Measurements from ENCODE around the gene PGLYRP1. TPM values are rescaled to one million over a fixed set of nuclear protein-coding genes. Genes with fewer than 3 reads are reported as not detected.

The PGLYRP1 gene
- total RNA-seq, 2 experiments from 2014 or later = not detected

DNA sequence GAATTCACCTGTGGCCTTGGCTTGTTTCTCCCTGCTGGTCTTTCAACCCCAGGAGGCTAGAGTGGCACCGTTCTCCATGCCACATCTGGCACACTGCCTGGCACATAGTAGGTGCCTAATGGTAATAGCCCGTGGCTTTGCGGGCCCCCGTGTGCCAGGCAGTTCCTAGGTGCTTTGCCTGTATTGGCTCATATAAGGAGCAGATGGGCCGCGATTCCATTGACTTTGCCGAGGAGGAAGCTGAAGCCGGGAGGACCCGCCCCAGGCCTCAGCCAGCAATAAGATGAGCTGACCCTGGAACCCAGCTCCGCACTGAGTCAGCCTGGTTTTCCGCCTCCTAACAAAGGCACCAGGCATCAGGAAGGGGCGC is 807 bp downstream of the PGLYRP1 start:
- H3K27ac Mint-ChIP-seq = no peak overlapping the region
- H3K9me3 Mint-ChIP-seq = no peaks in the 10 kb centered on the region
- no peaks in the 10 kb centered on the region for H3K36me3 Mint-ChIP-seq (ENCODE audit: low read depth)
- peaks cover 12% of the 10 kb centered on the region for H3K4me1 Mint-ChIP-seq
- DNase-seq = no peak
- ChIA-PET POLR2A (no interaction called here), CTCF (no interaction called here)
- peaks cover 24% of the 10 kb centered on the region for H3K27me3 Mint-ChIP-seq
- no peak overlapping the region for H3K4me3 Mint-ChIP-seq

GRCh38 chr19:46021531-46022041 is 1.3 kb downstream of the PGLYRP1 start:
- Mint-ChIP-seq H3K4me1 (peaks cover 12% of the 10 kb centered on the region), H3K9me3 (no peaks in the 10 kb centered on the region), H3K4me3 (no peak overlapping the region), H3K27ac (no peak overlapping the region), H3K27me3 (peaks cover 23% of the 10 kb centered on the region), H3K36me3 (ENCODE audit: low read depth) (no peaks in the 10 kb centered on the region)
- no peak for DNase-seq
- ChIA-PET CTCF (no interaction called here), POLR2A (no interaction called here)

DNA sequence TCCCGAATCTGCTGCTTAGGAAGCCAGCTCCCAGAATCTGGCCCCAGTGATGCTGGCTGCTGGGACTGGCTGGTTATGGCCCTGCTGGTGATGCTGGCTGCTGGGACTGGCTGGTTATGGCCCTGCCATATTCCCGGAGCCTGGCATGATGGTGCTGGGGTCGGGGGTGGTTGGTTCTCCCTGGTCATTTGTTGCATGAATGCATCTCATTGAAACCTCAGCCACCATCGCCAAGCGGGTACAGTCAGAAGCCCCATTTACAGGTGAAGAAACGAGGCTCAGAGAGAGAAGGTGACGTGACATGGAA is 2.1 kb downstream of the PGLYRP1 start:
- Mint-ChIP-seq H3K36me3 (ENCODE audit: low read depth) (no peaks in the 10 kb centered on the region), H3K9me3 (no peaks in the 10 kb centered on the region), H3K4me1 (peaks cover 8% of the 10 kb centered on the region), H3K27me3 (peaks cover 20% of the 10 kb centered on the region), H3K4me3 (no peak overlapping the region), H3K27ac (no peak overlapping the region)
- POLR2A ChIA-PET = no interaction called here
- DNase-seq = no peak
- CTCF ChIA-PET = interaction anchor here (1.2 kb wide), 1 partner anchor 244 kb away, joined by 3 read pairs; no protein-coding TSS in a partner anchor

- Mint-ChIP-seq H3K9me3 (no peaks in the 10 kb centered on the region), H3K4me1 (peaks cover 18% of the 10 kb centered on the region), H3K36me3 (ENCODE audit: low read depth) (no peaks in the 10 kb centered on the region), H3K27ac (no peak overlapping the region), H3K4me3 (no peak overlapping the region), H3K27me3 (peaks cover 27% of the 10 kb centered on the region)
- ChIA-PET POLR2A (interaction anchor here (1.1 kb wide), 2 partner anchors 9 to 10 kb away, joined by 3 to 5 read pairs; no protein-coding TSS in a partner anchor), CTCF (interaction anchor here (0.6 to 1.0 kb wide), 3 partner anchors 9 to 1828 kb away, joined by 3 to 7 read pairs (median 4); no protein-coding TSS in a partner anchor)
- no peak for DNase-seq
These were observed 3.6 kb downstream of the PGLYRP1 start for GRCh38 chr19:46019270-46019669.

DNA sequence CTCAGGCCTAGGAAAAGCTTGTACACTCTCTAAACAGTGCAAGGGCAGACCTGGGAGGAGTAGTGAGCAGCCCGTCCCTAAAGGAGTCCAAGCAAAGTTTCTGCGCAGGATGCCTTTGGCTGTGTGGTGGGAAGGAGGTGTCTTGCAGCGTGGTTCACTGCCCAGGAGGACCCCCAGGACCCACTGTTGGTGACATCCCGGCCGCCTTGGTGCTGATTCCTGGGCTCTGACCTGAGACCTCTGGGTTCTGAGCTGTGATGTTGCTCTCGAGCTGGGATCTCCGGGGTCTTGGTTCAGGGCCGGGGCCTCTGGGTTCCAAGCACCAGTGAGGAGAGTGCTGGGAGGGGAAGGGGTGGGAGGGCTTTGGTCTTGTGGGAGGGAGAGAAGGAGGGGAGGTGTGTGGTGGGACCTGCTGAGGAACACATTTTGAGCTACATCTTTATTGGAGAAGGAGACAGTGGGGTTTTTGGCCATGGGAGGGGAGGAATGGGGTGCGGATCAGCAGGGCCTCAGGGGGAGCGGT is 4.1 kb downstream of the PGLYRP1 start:
- H3K36me3 Mint-ChIP-seq (ENCODE audit: low read depth) = no peaks in the 10 kb centered on the region
- ChIA-PET POLR2A (interaction anchor here (1.1 kb wide), 2 partner anchors 9 to 10 kb away, joined by 3 to 5 read pairs; no protein-coding TSS in a partner anchor), CTCF (interaction anchor here (0.6 to 1.0 kb wide), 2 partner anchors 10 to 1828 kb away, joined by 4 to 7 read pairs; no protein-coding TSS in a partner anchor)

DNA sequence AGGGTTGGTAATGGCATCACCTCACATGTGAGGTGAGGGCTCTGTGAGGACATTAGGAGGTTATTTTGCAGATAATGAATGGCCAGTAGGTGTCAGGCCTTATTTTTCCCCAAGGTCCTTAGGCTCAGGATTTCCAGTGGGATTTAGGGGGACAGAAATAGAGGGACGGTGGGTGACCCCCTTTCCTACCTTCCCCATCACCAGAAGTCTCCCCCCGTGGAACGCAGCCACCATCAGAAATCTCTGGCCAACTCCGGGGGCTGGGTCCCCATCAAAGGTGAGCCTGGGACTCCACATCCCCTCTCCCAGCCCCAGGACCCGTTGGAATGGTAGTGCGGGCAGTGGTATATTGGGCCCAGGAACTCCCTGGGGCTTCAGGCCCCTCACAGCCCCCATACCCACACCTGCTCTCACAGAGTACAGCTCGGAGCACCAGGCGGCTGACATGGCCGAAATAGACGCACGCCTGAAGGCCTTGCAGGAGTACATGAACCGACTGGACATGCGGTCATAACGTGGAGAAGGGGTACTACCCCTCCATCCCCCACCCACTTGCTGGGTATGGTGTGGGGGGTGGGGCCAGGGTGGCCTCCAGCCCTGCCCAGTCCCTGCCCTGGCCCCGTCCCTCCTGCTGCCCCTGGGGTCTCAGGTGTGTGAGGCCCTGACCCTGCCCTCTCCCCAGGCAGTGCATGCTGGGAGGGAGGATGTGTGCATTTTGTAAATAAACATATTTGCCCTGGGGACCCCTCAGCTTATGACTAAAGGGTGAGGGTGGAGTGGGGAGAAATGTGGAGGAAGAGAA is 4.8 kb downstream of the PGLYRP1 start:
- CTCF ChIA-PET = interaction anchor here (1.0 to 1.5 kb wide), 6 partner anchors 11 to 249 kb away, joined by 4 to 13 read pairs (median 5); partner anchors contain the start of genes MYPOP and SIX5
- POLR2A ChIA-PET = interaction anchor here (1.1 kb wide), 1 partner anchor 11 kb away, joined by 5 read pairs; no protein-coding TSS in a partner anchor
- no peaks in the 10 kb centered on the region for H3K9me3 Mint-ChIP-seq
- DNase-seq = no peak
- H3K36me3 Mint-ChIP-seq (ENCODE audit: low read depth) = no peaks in the 10 kb centered on the region
- H3K4me1 Mint-ChIP-seq = peaks cover 18% of the 10 kb centered on the region
- H3K27ac Mint-ChIP-seq = no peak overlapping the region
- no peak overlapping the region for H3K4me3 Mint-ChIP-seq
- H3K27me3 Mint-ChIP-seq = peaks cover 20% of the 10 kb centered on the region

More for the DNA sequence above, 4.1 kb downstream of the PGLYRP1 start:
- no peak overlapping the region for H3K4me3 Mint-ChIP-seq
- DNase-seq = no peak
- no peak overlapping the region for H3K27ac Mint-ChIP-seq
- peaks cover 24% of the 10 kb centered on the region for H3K27me3 Mint-ChIP-seq
- peaks cover 18% of the 10 kb centered on the region for H3K4me1 Mint-ChIP-seq
- H3K9me3 Mint-ChIP-seq = no peaks in the 10 kb centered on the region

DNA sequence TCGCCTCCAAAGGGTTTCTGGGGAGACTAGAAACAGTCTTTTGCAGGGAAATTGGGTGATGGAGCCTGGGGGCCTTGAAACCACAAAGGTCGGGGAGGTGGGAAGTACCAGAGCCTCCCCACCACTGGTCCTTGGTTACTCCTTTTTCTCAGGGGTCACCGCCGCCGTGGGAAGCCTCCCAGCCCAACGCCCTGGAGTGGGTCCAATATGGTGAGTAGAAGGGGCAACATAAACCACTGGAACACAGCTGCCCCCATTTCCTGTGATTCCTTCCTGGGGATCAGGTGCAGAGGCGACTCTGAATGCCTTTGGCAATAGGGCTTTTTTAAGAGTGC is 5.8 kb downstream of the PGLYRP1 start:
- no peaks in the 10 kb centered on the region for H3K36me3 Mint-ChIP-seq (ENCODE audit: low read depth)
- POLR2A ChIA-PET = interaction anchor here (0.9 to 1.5 kb wide), 2 partner anchors 11 to 114 kb away, joined by 4 read pairs; no protein-coding TSS in a partner anchor
- CTCF ChIA-PET = interaction anchor here (0.6 to 1.5 kb wide), 10 partner anchors 8 to 248 kb away, joined by 3 to 13 read pairs (median 4); partner anchors contain the start of genes MYPOP and SIX5
- DNase-seq = no peak
- H3K27me3 Mint-ChIP-seq = peaks cover 16% of the 10 kb centered on the region
- H3K9me3 Mint-ChIP-seq = no peaks in the 10 kb centered on the region
- no peak overlapping the region for H3K27ac Mint-ChIP-seq
- H3K4me3 Mint-ChIP-seq = peak overlapping the region; percentile 77
- peaks cover 18% of the 10 kb centered on the region for H3K4me1 Mint-ChIP-seq

DNA sequence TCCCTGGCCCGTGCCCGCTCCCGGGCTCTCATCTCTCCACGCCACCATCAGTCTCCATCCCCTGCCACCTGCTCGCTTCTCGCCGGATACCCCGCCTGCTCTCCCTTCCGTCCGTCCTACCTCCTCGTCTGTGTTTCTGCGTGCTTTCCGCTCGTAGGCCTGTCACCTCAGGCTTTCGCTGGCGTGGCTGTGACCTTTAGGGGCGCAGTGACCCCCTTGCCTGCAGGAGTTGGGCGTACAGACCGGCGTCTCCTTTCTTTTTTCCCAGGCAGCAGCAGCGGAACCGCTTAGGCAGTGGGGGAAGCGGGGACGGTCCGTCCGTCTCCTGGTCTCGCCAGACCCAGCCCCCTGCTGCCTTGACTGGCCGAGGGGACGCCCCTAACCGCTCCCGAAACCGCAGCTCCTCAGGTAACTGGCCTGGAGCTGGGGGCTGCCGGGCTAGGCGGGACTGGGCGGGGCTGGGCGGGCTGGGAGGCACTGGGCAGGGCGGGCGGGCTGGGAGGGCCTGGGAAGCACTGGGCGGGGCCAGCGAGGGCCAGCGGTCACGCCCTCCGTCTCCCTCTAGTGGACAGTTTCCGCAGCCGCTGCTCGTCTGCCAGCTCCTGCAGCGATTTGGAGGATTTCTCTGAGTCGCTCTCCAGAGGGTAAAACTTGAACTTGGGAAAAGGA is 6.3 kb downstream of the PGLYRP1 start:
- H3K27ac Mint-ChIP-seq = peak overlapping the region; percentile 37
- POLR2A ChIA-PET = interaction anchor here (0.9 to 1.5 kb wide), 2 partner anchors 12 to 113 kb away, joined by 4 read pairs; no protein-coding TSS in a partner anchor
- no peaks in the 10 kb centered on the region for H3K9me3 Mint-ChIP-seq

DNA sequence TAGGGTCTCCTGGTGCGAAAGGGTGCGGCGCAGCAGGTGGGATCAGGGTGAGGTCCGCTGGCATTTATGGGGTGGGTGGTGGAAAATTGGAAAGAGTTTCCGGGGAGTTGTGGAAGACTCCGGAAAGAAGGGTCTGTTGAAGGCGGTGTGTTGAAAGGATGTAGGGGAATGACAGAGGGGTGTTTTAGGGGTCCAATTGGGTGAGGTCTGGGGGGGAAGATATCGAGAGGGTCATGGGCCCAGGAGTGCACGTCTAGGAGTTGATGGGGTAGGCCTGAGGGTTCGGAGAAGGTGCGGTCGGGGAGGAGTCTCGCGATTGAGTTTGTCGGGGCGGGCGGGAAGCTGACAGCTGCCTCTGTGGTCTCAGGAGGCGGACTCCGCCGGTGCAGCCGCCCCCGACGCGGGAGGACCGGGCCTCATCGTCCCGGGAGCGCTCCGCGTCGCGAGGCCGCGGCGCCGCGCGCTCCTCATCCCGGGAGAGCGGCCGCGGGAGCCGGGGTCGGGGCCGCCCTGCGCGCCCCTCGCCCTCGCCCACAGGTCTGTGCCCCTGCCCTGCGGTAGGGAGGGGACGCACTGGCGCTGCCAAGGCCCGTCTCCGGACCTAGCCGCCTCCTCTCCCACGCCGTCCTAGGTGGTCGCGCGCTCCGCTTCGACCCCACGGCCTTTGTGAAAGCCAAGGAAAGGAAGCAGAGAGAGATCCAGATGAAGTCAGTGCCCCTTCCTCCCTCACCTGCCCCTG is 7.0 kb downstream of the PGLYRP1 start:
- Mint-ChIP-seq H3K36me3 (ENCODE audit: low read depth) (no peaks in the 10 kb centered on the region), H3K9me3 (no peaks in the 10 kb centered on the region), H3K4me3 (peak overlapping the region; percentile 77), H3K27me3 (peaks cover 13% of the 10 kb centered on the region), H3K4me1 (peaks cover 18% of the 10 kb centered on the region), H3K27ac (peak overlapping the region; percentile 37)
- ChIA-PET CTCF (interaction anchor here (1.0 kb wide), 1 partner anchor 130 kb away, joined by 4 read pairs; the partner anchor contains the start of gene IRF2BP1), POLR2A (interaction anchor here (1.5 kb wide), 1 partner anchor 12 kb away, joined by 4 read pairs; no protein-coding TSS in a partner anchor)
- DNase-seq = peak; percentile 59

More for the DNA sequence above, 6.3 kb downstream of the PGLYRP1 start:
- CTCF ChIA-PET = interaction anchor here (0.6 to 1.5 kb wide), 11 partner anchors 9 to 247 kb away, joined by 3 to 13 read pairs (median 4); partner anchors contain the start of genes IRF2BP1, MYPOP and SIX5
- peak; percentile 84 for DNase-seq
- Mint-ChIP-seq H3K4me3 (peak overlapping the region; percentile 77), H3K4me1 (peaks cover 18% of the 10 kb centered on the region), H3K27me3 (peaks cover 15% of the 10 kb centered on the region), H3K36me3 (ENCODE audit: low read depth) (no peaks in the 10 kb centered on the region)

GRCh38 chr19:46014941-46015686 is 7.7 kb downstream of the PGLYRP1 start:
- no peaks in the 10 kb centered on the region for H3K9me3 Mint-ChIP-seq
- peaks cover 13% of the 10 kb centered on the region for H3K27me3 Mint-ChIP-seq
- ChIA-PET CTCF (interaction anchor here (1.0 kb wide), 1 partner anchor 129 kb away, joined by 4 read pairs; the partner anchor contains the start of gene IRF2BP1), POLR2A (interaction anchor here (0.6 kb wide), 1 partner anchor 124 kb away, joined by 4 read pairs; no protein-coding TSS in a partner anchor)
- H3K27ac Mint-ChIP-seq = no peak overlapping the region
- DNase-seq = peak; percentile 74
- H3K4me3 Mint-ChIP-seq = peak overlapping the region; percentile 72
- peaks cover 18% of the 10 kb centered on the region for H3K4me1 Mint-ChIP-seq
- H3K36me3 Mint-ChIP-seq (ENCODE audit: low read depth) = no peaks in the 10 kb centered on the region

DNA sequence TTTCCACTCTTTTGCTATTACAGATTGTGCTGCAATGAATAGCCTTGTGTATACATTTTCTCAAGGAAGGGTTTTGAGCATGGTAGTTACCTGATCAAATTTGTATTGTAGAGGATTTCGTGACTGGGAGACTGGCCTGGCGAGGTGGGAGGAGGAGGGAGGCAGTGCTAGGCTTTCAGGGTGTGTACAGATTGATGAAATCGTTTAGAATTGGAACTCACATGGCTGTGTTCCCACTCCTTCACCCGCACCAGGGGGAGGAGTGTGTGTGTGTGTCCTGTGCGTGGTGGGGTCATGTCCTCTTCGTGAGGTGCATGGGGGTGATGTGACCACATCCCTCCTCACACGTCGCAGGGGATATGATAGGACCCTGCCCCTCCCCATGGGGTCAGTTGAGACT is 8.3 kb downstream of the PGLYRP1 start:
- no peak for DNase-seq
- Mint-ChIP-seq H3K9me3 (no peaks in the 10 kb centered on the region), H3K36me3 (ENCODE audit: low read depth) (no peaks in the 10 kb centered on the region), H3K27me3 (peaks cover 13% of the 10 kb centered on the region), H3K4me1 (peaks cover 19% of the 10 kb centered on the region), H3K4me3 (peak overlapping the region; percentile 24), H3K27ac (no peak overlapping the region)
- CTCF ChIA-PET = no interaction called here
- POLR2A ChIA-PET = interaction anchor here (0.6 kb wide), 1 partner anchor 123 kb away, joined by 4 read pairs; no protein-coding TSS in a partner anchor

Data from activated CD4-positive, alpha-beta memory T cell treated with anti-CD3 and anti-CD28 coated beads, Interleukin-2, amount 10 ng/mL, durations not matched to agents 7 days and 5 days (primary cell).